HT1080 (cell line): ENCODE data around the gene SPOCK1. TPM values are rescaled to one million over a fixed set of nuclear protein-coding genes. Genes with fewer than 3 reads are reported as not detected.
A peak's percentile ranks its signal among the peaks of the same experiment; 100 is the strongest.
"Not testable (repeated sequence)": the region's sequence is repeated elsewhere in the genome, so short reads cannot be mapped to it uniquely, and the experiment has no call there.

Experiments used
- DNase-seq: peaks from one replicate; pipeline ENCODE4 v3.0.0-alpha.2; 2015; ENCODE audit warnings: low read depth
- total RNA-seq: library from RNA; depleted of rRNA; stranded (reverse); fragments of >200 nt; shearing (Covaris generic); gene quantifications from 2 replicates; pipeline ENCODE4 v1.2.3, GENCODE V29; 2014

The SPOCK1 gene
- total RNA-seq, 1 experiment from 2014 or later, result 21.7 TPM

GRCh38 chr5:137266186-137266585 lies 232.9 kb downstream of the SPOCK1 start:
- DNase-seq, result no peak

GRCh38 chr5:137265457-137265856 lies 233.7 kb downstream of the SPOCK1 start:
- peak; percentile 4 for DNase-seq

GRCh38 chr5:137264573-137264972 lies 234.6 kb downstream of the SPOCK1 start:
- DNase-seq, result peak; percentile 83

GRCh38 chr5:137264041-137264440 lies 235.1 kb downstream of the SPOCK1 start:
- DNase-seq, result no peak

GRCh38 chr5:137263371-137264005 lies 235.6 kb downstream of the SPOCK1 start:
- no peak for DNase-seq

- no peak for DNase-seq
Measured at GRCh38 chr5:137262818-137263217, 236.3 kb downstream of the SPOCK1 start.

- DNase-seq, result no peak
Measured at GRCh38 chr5:137260820-137261695, 238.1 kb downstream of the SPOCK1 start.

GRCh38 chr5:137259115-137259514 lies 240.0 kb downstream of the SPOCK1 start:
- DNase-seq, result not testable (repeated sequence)

GRCh38 chr5:137254119-137255090 lies 244.7 kb downstream of the SPOCK1 start:
- DNase-seq, result no peak

- DNase-seq, result no peak
Measured at GRCh38 chr5:137252512-137252911, 246.6 kb downstream of the SPOCK1 start.

GRCh38 chr5:137250421-137250820 lies 248.7 kb downstream of the SPOCK1 start:
- DNase-seq, result no peak

GRCh38 chr5:137248527-137248926 lies 250.6 kb downstream of the SPOCK1 start:
- DNase-seq, result no peak

GRCh38 chr5:137245438-137245837 lies 253.7 kb downstream of the SPOCK1 start:
- DNase-seq, result no peak

GRCh38 chr5:137240285-137240684 lies 258.8 kb downstream of the SPOCK1 start:
- DNase-seq, result no peak

- DNase-seq, result no peak
Measured at GRCh38 chr5:137236849-137237507, 262.1 kb downstream of the SPOCK1 start.

GRCh38 chr5:137236252-137236651 lies 262.9 kb downstream of the SPOCK1 start:
- DNase-seq, result no peak

- peak; percentile 70 for DNase-seq
Measured at GRCh38 chr5:137234973-137235943, 263.9 kb downstream of the SPOCK1 start.

- peak; percentile 17 for DNase-seq
Measured at GRCh38 chr5:137233726-137234125, 265.4 kb downstream of the SPOCK1 start.

GRCh38 chr5:137233304-137233703 lies 265.8 kb downstream of the SPOCK1 start:
- not testable (repeated sequence) for DNase-seq

- DNase-seq, result peak; percentile 65
Measured at GRCh38 chr5:137231540-137231939, 267.6 kb downstream of the SPOCK1 start.
